ENCODE data around the gene UNK.

UNK gene

DNA sequence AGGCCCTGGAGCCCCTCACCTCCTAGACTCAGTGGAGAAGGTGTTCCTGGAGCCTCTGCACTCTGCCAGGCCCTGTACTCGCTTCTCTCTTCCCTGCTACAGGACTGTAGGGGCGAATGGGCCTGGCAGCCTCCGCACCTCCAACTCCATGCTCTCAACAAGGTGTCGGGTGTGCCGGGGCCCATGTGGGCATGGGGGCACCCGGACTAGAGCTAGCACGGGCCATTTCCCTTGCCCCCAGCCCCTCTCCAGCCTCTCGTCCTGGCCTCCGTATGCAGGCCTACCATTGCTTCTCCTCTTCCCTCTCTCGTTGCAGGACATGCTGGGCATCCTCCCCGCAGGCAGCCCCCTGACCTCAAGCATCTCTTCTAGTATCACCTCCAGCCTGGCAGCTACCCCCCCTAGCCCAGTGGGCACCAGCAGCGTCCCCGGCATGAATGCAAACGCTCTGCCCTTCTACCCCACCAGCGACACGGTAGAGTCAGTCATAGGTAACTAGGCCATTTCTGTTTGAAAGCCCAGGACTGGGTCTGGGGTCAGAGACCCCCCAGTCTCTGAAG is 33.8 kb downstream of the UNK start:
- no peak for DNase-seq (ENCODE audit: low read depth)
- no peak overlapping the region for H3K4me3 ChIP-seq (ENCODE audit: low read depth, low read length)
- TF ChIP-seq, protein P1, sequence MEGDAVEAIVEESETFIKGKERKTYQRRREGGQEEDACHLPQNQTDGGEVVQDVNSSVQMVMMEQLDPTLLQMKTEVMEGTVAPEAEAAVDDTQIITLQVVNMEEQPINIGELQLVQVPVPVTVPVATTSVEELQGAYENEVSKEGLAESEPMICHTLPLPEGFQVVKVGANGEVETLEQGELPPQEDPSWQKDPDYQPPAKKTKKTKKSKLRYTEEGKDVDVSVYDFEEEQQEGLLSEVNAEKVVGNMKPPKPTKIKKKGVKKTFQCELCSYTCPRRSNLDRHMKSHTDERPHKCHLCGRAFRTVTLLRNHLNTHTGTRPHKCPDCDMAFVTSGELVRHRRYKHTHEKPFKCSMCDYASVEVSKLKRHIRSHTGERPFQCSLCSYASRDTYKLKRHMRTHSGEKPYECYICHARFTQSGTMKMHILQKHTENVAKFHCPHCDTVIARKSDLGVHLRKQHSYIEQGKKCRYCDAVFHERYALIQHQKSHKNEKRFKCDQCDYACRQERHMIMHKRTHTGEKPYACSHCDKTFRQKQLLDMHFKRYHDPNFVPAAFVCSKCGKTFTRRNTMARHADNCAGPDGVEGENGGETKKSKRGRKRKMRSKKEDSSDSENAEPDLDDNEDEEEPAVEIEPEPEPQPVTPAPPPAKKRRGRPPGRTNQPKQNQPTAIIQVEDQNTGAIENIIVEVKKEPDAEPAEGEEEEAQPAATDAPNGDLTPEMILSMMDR (IDR thresholded peaks at IDR 0.05; ENCODE audit: insufficient read depth, low read depth, low read length, missing control alignments): no peak

DNA sequence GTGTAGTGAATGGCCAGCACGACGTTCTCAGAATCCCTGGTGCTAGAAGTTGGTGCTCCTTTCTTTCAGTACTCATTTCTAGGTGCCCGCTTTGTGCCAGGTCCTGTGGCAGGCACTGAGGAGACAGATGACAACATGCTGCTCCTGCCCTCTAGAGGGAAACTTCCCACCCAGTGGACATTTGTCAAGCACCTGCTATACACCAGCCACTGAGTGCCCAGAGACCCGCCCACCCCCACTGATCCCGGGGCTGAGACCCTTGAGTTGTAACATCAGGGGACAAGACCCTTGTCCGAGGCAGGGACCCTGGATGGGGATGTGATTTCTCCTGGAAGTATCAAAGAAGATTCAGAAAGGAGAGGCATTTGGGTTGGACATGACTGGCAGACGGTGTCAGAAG is 34.5 kb downstream of the UNK start:
- no peak overlapping the region for H3K4me3 ChIP-seq (ENCODE audit: low read depth, low read length)
- TF ChIP-seq, protein P1 (IDR thresholded peaks at IDR 0.05; ENCODE audit: insufficient read depth, low read depth, low read length, missing control alignments): no peak
- no peak for DNase-seq (ENCODE audit: low read depth)

DNA sequence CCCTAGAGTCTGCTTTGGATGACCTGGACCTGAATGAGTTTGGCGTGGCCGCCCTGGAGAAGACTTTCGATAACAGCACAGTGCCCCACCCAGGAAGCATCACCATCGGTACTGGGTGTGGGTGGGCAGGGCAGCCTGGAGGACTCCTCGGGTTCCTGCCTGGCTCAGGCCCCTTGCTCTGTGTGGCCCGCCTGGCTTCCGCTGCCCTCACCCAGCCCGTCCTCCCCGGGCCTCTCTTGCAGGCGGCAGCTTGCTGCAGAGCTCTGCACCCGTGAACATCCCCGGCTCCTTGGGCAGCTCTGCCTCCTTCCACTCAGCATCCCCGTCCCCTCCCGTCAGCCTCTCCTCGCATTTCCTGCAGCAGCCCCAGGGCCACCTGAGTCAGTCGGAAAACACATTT is 35.1 kb downstream of the UNK start:
- DNase-seq (ENCODE audit: low read depth): no peak
- TF ChIP-seq, protein P1 (IDR thresholded peaks at IDR 0.05; ENCODE audit: insufficient read depth, low read depth, low read length, missing control alignments): no peak
- H3K4me3 ChIP-seq (ENCODE audit: low read depth, low read length): no peak overlapping the region

DNA sequence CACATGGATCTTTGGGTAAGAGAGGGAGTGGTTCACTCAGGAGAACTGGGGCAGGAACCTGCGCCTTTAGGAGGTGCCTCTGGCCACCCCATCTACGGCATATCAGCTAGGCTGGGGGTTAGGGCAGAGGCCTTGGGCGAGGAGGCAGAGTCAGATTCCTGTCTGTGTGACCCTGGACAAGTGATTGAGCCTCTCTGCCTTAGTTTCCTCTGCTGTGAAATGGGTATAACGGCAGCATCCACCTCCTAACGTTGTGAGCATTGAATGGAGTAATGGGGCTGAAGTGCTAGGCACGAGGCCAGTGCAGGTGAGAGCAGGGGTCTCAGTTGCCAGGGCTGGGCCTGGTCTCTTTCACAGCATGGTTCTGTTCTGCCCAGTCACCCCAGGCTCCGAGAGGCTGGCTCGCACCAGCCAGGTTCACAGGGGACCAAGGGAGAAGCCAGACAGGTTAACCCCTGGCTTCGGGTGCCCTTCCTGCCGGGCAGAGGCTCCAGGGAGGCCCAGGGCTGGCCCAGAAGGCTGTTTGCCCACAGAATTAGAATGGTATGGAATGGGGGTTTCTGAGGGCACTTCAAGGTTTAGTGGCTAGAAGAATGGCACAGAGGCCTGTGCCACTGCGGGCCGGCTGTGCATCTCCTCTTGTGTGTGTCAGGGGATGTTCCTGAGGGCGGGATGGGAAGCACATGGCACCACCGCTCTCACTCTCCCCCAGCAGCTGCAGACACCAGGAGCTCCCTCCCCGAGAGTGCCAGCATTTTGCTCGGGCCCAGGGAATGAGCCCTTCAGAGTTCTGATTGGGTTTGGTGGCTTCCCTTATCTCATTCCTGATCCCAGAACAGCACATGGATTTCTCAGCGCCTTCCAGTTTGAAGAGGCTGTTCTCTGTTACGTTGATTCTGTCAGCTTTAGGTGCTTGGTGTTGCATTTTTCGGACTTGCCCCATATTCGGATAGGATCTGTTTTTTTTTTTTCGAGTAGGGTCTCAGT is 35.8 kb downstream of the UNK start:
- TF ChIP-seq, protein P1 (IDR thresholded peaks at IDR 0.05; ENCODE audit: insufficient read depth, low read depth, low read length, missing control alignments): no peak
- no peak overlapping the region for H3K4me3 ChIP-seq (ENCODE audit: low read depth, low read length)
- DNase-seq (ENCODE audit: low read depth): no peak

DNA sequence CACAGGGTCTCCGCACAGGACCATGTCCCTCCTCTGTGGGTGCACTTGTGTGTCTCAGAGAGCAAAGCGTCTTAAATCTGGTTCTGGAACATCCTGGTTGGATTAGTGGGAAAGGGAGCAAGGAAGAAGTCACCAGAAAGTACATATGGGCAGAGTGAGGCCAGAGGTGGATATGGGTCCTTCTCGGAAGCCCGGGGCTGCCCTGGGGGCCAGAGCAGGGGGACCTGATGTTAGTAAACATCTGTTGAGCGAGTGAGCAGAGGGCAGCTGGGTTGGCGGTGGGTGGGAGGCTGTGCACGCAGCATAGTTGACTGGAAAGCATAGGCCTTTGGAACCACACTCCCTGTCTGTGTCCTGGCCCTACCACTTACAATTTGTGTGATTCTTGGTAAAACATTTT is 36.9 kb downstream of the UNK start:
- DNase-seq (ENCODE audit: low read depth): no peak
- TF ChIP-seq, protein P1 (IDR thresholded peaks at IDR 0.05; ENCODE audit: insufficient read depth, low read depth, low read length, missing control alignments): no peak
- H3K4me3 ChIP-seq (ENCODE audit: low read depth, low read length): no peak overlapping the region

DNA sequence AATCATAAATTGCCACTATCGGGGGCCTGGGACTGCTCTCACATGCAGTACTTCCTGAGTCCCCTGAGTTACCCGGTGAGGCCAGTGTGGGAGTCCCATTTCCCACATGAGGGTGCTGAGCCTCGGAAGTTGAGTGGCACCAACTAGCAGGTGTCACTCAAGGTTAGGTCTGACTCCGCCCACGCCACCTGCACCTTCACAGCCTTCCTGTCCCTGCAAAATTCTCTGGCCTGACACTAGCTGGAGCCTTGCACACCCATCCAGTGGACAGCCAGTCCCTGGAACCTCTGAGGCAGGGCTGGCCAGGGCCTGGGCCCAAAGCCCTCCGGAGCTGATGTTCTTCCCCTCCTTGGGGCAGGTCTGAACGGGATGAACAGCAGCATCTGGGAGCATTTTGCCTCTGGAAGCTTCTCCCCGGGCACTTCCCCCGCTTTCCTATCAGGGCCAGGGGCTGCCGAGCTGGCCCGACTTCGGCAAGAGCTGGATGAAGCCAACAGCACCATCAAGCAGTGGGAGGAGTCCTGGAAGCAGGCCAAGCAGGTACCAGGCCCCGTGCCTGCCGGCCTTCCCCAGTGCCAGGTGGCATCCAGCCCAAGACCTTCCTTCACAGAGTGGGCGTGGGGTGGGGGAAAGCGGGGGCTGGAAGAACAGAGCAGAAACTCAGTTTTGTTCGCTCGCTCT is 37.7 kb downstream of the UNK start:
- no peak for DNase-seq (ENCODE audit: low read depth)
- H3K4me3 ChIP-seq (ENCODE audit: low read depth, low read length): no peak overlapping the region
- TF ChIP-seq, protein P1 (IDR thresholded peaks at IDR 0.05; ENCODE audit: insufficient read depth, low read depth, low read length, missing control alignments): no peak

Data from GM12865 (cell line).